IPS-18a (cell line): ENCODE data around the gene CA5A.

Experiments used
- H3K27ac ChIP-seq: one replicate; pipeline ENCODE4 v1.5.1; 2013; ENCODE audit warnings: low read length
- H3K27me3 ChIP-seq: one replicate; pipeline ENCODE4 v1.6.1; 2013; ENCODE audit warnings: mild to moderate bottlenecking, low read length; ENCODE audit not compliant: control insufficient read depth, insufficient read depth
- H3K36me3 ChIP-seq: one replicate; pipeline ENCODE4 v1.6.1; 2013; ENCODE audit warnings: low read depth, low read length; ENCODE audit not compliant: control insufficient read depth
- H3K4me1 ChIP-seq: one replicate; pipeline ENCODE4 v1.6.1; 2013; ENCODE audit warnings: low read depth, low read length; ENCODE audit not compliant: control insufficient read depth
- H3K4me3 ChIP-seq: one replicate; pipeline ENCODE4 v1.5.1; 2013; ENCODE audit warnings: low read length
- H3K9ac ChIP-seq: one replicate; pipeline ENCODE4 v1.6.1; 2013; ENCODE audit warnings: mild to moderate bottlenecking, low read length, moderate library complexity
- H3K9me3 ChIP-seq: one replicate; pipeline ENCODE4 v1.6.1; 2013; ENCODE audit warnings: low read depth, low read length; ENCODE audit not compliant: control insufficient read depth

The CA5A gene

GRCh38 chr16:87847467-87847784 lies 88.9 kb downstream of the CA5A start:
- H3K27ac ChIP-seq, result no peak overlapping the region
- peaks cover under 1% of the 10 kb centered on the region for H3K4me1 ChIP-seq
- no peak overlapping the region for H3K4me3 ChIP-seq
- H3K36me3 ChIP-seq, result peaks cover 33% of the 10 kb centered on the region
- H3K9ac ChIP-seq, result no peak overlapping the region
- H3K27me3 ChIP-seq, result no peaks in the 10 kb centered on the region
- no peaks in the 10 kb centered on the region for H3K9me3 ChIP-seq

GRCh38 chr16:87846705-87847466 lies 89.4 kb downstream of the CA5A start:
- Histone ChIP-seq H3K9me3 (no peaks in the 10 kb centered on the region), H3K9ac (no peak overlapping the region), H3K4me1 (no peaks in the 10 kb centered on the region), H3K27me3 (no peaks in the 10 kb centered on the region), H3K4me3 (no peak overlapping the region), H3K27ac (no peak overlapping the region), H3K36me3 (peaks cover 38% of the 10 kb centered on the region)

GRCh38 chr16:87845807-87846619 lies 90.3 kb downstream of the CA5A start:
- Histone ChIP-seq H3K27ac (no peak overlapping the region), H3K27me3 (no peaks in the 10 kb centered on the region), H3K4me3 (no peak overlapping the region), H3K4me1 (no peaks in the 10 kb centered on the region), H3K36me3 (peaks cover 39% of the 10 kb centered on the region), H3K9me3 (no peaks in the 10 kb centered on the region), H3K9ac (no peak overlapping the region)

GRCh38 chr16:87845213-87845612 lies 91.1 kb downstream of the CA5A start:
- H3K4me1 ChIP-seq, result no peaks in the 10 kb centered on the region
- H3K9me3 ChIP-seq, result no peaks in the 10 kb centered on the region
- no peaks in the 10 kb centered on the region for H3K27me3 ChIP-seq
- H3K9ac ChIP-seq, result no peak overlapping the region
- peaks cover 41% of the 10 kb centered on the region for H3K36me3 ChIP-seq
- no peak overlapping the region for H3K27ac ChIP-seq
- H3K4me3 ChIP-seq, result no peak overlapping the region

- no peaks in the 10 kb centered on the region for H3K27me3 ChIP-seq
- no peak overlapping the region for H3K9ac ChIP-seq
- no peaks in the 10 kb centered on the region for H3K4me1 ChIP-seq
- no peak overlapping the region for H3K27ac ChIP-seq
- no peak overlapping the region for H3K4me3 ChIP-seq
- no peaks in the 10 kb centered on the region for H3K9me3 ChIP-seq
- H3K36me3 ChIP-seq, result peaks cover 38% of the 10 kb centered on the region
These were observed 91.5 kb downstream of the CA5A start for GRCh38 chr16:87844809-87845208.

- no peak overlapping the region for H3K4me3 ChIP-seq
- no peak overlapping the region for H3K27ac ChIP-seq
- H3K9ac ChIP-seq, result no peak overlapping the region
- no peaks in the 10 kb centered on the region for H3K9me3 ChIP-seq
- H3K27me3 ChIP-seq, result no peaks in the 10 kb centered on the region
- peaks cover 34% of the 10 kb centered on the region for H3K36me3 ChIP-seq
- no peaks in the 10 kb centered on the region for H3K4me1 ChIP-seq
These were observed 92.1 kb downstream of the CA5A start for GRCh38 chr16:87844120-87844733.

GRCh38 chr16:87843678-87844105 lies 92.6 kb downstream of the CA5A start:
- H3K4me1 ChIP-seq, result no peaks in the 10 kb centered on the region
- H3K4me3 ChIP-seq, result no peak overlapping the region
- H3K9ac ChIP-seq, result no peak overlapping the region
- no peaks in the 10 kb centered on the region for H3K27me3 ChIP-seq
- H3K36me3 ChIP-seq, result peaks cover 33% of the 10 kb centered on the region
- no peak overlapping the region for H3K27ac ChIP-seq
- no peaks in the 10 kb centered on the region for H3K9me3 ChIP-seq

GRCh38 chr16:87842209-87842869 lies 94.0 kb downstream of the CA5A start:
- Histone ChIP-seq H3K9ac (no peak overlapping the region), H3K9me3 (no peaks in the 10 kb centered on the region), H3K27ac (no peak overlapping the region), H3K27me3 (no peaks in the 10 kb centered on the region), H3K4me1 (no peaks in the 10 kb centered on the region), H3K36me3 (peaks cover 40% of the 10 kb centered on the region), H3K4me3 (no peak overlapping the region)

- peaks cover 47% of the 10 kb centered on the region for H3K36me3 ChIP-seq
- H3K9me3 ChIP-seq, result no peaks in the 10 kb centered on the region
- H3K4me3 ChIP-seq, result no peak overlapping the region
- H3K9ac ChIP-seq, result no peak overlapping the region
- H3K27ac ChIP-seq, result no peak overlapping the region
- no peaks in the 10 kb centered on the region for H3K27me3 ChIP-seq
- no peaks in the 10 kb centered on the region for H3K4me1 ChIP-seq
These were observed 94.8 kb downstream of the CA5A start for GRCh38 chr16:87841340-87842208.

GRCh38 chr16:87840271-87840978 lies 95.9 kb downstream of the CA5A start:
- H3K9ac ChIP-seq, result no peak overlapping the region
- H3K9me3 ChIP-seq, result no peaks in the 10 kb centered on the region
- H3K27ac ChIP-seq, result no peak overlapping the region
- no peak overlapping the region for H3K4me3 ChIP-seq
- H3K27me3 ChIP-seq, result no peaks in the 10 kb centered on the region
- peaks cover 56% of the 10 kb centered on the region for H3K36me3 ChIP-seq
- no peaks in the 10 kb centered on the region for H3K4me1 ChIP-seq
